ENCODE data around the gene GFRA1. TPM values are rescaled to one million over a fixed set of nuclear protein-coding genes. Genes with fewer than 3 reads are reported as not detected.

The GFRA1 gene
- total and polyA plus RNA-seq, 8 donors = 1.9 to 3.5 (median 2.8) TPM

DNA sequence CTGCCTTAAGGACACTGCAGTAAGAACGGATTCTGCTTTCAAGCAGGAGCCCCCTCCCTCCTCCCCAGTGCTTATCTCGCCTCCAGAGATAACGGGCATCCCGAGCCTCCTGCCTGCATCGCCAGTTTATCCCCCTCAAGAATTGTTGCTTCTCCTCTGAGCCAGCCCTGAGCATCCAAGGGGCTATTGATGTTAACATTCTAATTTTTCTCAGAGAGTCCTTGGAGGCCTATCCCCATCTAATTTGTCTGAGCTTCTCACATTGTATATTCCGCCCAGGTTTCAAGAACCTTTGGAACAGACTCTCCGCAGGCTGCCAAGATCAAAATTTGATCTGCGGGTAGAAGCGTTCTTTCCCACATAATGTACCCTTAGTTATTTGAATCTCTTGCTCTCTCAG is 180.0 kb downstream of the GFRA1 start:
- no peak overlapping the region for H3K27ac ChIP-seq
- no peaks in the 10 kb centered on the region for H3K4me1 ChIP-seq
- TF ChIP-seq, protein P1, sequence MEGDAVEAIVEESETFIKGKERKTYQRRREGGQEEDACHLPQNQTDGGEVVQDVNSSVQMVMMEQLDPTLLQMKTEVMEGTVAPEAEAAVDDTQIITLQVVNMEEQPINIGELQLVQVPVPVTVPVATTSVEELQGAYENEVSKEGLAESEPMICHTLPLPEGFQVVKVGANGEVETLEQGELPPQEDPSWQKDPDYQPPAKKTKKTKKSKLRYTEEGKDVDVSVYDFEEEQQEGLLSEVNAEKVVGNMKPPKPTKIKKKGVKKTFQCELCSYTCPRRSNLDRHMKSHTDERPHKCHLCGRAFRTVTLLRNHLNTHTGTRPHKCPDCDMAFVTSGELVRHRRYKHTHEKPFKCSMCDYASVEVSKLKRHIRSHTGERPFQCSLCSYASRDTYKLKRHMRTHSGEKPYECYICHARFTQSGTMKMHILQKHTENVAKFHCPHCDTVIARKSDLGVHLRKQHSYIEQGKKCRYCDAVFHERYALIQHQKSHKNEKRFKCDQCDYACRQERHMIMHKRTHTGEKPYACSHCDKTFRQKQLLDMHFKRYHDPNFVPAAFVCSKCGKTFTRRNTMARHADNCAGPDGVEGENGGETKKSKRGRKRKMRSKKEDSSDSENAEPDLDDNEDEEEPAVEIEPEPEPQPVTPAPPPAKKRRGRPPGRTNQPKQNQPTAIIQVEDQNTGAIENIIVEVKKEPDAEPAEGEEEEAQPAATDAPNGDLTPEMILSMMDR (IDR thresholded peaks at IDR 0.05) = no peak
- H3K9me3 ChIP-seq = no peaks in the 10 kb centered on the region
- intact Hi-C loops (cut with DNase I) = no loop called here
- no peaks in the 10 kb centered on the region for H3K27me3 ChIP-seq
- no peak for DNase-seq
- H3K4me3 ChIP-seq = no peak overlapping the region
- H3K36me3 ChIP-seq = no peaks in the 10 kb centered on the region
- ATAC-seq = no peak

DNA sequence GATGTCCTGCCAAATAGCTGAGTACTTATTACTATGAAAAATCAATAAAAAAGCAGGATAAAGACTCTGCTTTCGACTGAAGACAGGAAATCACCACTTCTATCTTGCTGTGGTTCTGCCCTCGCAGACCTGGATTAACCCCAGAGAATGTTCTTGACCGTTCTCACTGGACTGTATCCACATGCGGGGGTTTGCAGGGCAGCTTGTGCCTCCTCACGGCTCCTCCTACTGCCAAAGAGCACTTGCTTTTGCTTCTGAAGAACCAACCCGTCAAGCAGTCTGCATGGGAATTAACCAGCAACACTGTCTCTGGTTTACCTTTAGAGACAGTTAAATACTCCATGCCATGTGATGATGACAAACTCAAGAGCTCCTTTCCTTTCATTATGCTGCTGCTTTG is 184.0 kb downstream of the GFRA1 start:
- no peaks in the 10 kb centered on the region for H3K36me3 ChIP-seq
- no peak overlapping the region for H3K4me3 ChIP-seq
- H3K9me3 ChIP-seq = no peaks in the 10 kb centered on the region
- H3K4me1 ChIP-seq = no peaks in the 10 kb centered on the region
- DNase-seq (no peak), ATAC-seq (no peak)
- no peak overlapping the region for H3K27ac ChIP-seq
- intact Hi-C loops (cut with DNase I) = no loop called here
- TF ChIP-seq, protein P1 (IDR thresholded peaks at IDR 0.05) = no peak
- H3K27me3 ChIP-seq = no peaks in the 10 kb centered on the region

DNA sequence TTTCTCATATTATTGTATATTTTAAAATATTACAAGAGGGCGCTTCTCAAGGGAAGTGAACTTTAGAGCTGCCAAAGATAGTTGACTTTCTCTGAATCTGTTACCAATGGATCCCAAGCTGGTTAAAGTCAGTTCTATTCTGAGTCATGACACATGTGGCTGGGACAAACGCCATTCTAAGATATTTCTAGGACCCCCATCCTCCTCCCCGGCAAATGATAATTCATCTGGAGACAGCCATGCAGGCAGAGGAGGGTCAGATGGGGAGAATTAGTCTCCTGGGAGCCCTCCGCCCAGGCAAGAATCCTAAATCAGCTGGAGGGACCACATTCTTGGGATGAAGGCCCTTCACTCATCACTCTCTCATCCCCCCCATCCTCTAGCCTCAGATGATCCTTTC is 187.7 kb downstream of the GFRA1 start:
- no peaks in the 10 kb centered on the region for H3K4me1 ChIP-seq
- TF ChIP-seq, protein P1 (IDR thresholded peaks at IDR 0.05) = no peak
- no peak for ATAC-seq
- no peak overlapping the region for H3K27ac ChIP-seq
- no peaks in the 10 kb centered on the region for H3K9me3 ChIP-seq
- no peaks in the 10 kb centered on the region for H3K36me3 ChIP-seq
- intact Hi-C loops (cut with DNase I) = no loop called here
- H3K27me3 ChIP-seq = no peaks in the 10 kb centered on the region
- no peak for DNase-seq
- no peak overlapping the region for H3K4me3 ChIP-seq

DNA sequence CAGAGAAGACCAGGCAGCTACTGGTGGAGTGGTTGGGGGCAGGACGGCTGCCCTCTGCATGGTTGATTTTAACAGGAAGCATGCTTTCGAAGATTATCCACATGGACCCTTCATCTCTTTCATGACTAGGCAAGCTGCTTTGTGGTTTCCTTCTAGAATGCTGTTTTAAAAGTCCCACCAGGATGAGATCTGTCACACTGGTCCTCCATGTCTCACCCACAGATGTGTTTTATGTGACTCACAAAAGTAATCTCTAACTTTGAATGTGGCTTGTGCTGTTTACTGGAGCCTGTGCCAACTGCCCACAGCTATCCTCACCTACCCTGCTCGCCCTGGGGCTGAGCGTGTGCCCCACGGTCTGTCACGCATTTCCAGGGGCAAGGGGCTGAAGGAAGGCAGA is 188.8 kb downstream of the GFRA1 start:
- Histone ChIP-seq H3K36me3 (no peaks in the 10 kb centered on the region), H3K9me3 (no peaks in the 10 kb centered on the region), H3K4me3 (no peak overlapping the region), H3K4me1 (no peaks in the 10 kb centered on the region), H3K27ac (no peak overlapping the region), H3K27me3 (no peaks in the 10 kb centered on the region)
- DNase-seq = no peak
- intact Hi-C loops (cut with DNase I) = no loop called here
- ATAC-seq = no peak
- TF ChIP-seq, protein P1 (IDR thresholded peaks at IDR 0.05) = no peak

DNA sequence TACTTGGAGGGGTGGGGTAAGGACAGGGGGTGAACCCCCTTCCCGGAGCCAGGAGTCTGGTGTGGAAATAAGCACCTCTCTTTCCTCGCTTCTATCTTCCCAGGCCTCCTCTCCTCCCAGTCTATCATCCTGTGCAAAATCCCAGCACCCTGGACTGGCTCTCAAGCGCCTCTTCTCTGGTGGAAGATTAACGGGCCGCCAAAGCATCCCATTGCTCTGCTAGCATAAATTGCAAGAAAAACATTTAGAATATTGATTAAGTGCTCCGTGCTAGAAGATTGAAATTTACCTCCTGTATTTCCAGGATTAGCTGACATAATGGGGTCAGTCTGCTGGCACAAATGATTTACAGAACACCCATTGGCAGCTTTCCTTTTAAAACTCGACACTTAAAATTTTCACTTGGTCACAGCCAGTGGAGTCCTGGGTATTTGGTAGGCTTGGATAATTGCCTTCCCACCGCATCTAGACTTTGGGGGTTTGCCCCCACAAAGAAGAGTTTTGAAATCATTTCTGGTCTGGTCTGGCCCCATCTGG is 189.7 kb downstream of the GFRA1 start:
- intact Hi-C loops (cut with DNase I) = no loop called here

More for the DNA sequence above, 189.7 kb downstream of the GFRA1 start:
- ATAC-seq (no peak), DNase-seq (no peak)
- Histone ChIP-seq H3K4me3 (no peak overlapping the region), H3K4me1 (no peaks in the 10 kb centered on the region), H3K27me3 (no peaks in the 10 kb centered on the region), H3K36me3 (no peaks in the 10 kb centered on the region), H3K9me3 (no peaks in the 10 kb centered on the region), H3K27ac (no peak overlapping the region)
- TF ChIP-seq, protein P1 (IDR thresholded peaks at IDR 0.05) = no peak

All from left lung (tissue), 10 donors.